HEK293T (cell line): ENCODE data around the gene RASAL3.

Source experiments
- ELF4 ChIP-seq: fragments of 450-650 bp; IDR thresholded peaks from 2 replicates; pipeline ENCODE4 v1.6.1; 2017; ENCODE audit warnings: antibody characterized with exemption
- FOXA1 ChIP-seq: fragments of 450-650 bp; IDR thresholded peaks from 2 replicates; pipeline ENCODE4 v1.6.1; 2016; ENCODE audit warnings: mild to moderate bottlenecking
- FOXK2 ChIP-seq: fragments of 450-650 bp; IDR thresholded peaks from 2 replicates; pipeline ENCODE4 v1.6.1; 2016; ENCODE audit warnings: mild to moderate bottlenecking
- LEF1 ChIP-seq: fragments of 450-650 bp; IDR thresholded peaks from 2 replicates; pipeline ENCODE4 v1.6.1; 2017; ENCODE audit warnings: mild to moderate bottlenecking, borderline replicate concordance
- NFRKB ChIP-seq: fragments of 450-650 bp; IDR thresholded peaks from 2 replicates; pipeline ENCODE4 v1.6.1; 2016; ENCODE audit warnings: mild to moderate bottlenecking, moderate library complexity
- ZNF384 ChIP-seq: fragments of 450-650 bp; IDR thresholded peaks from 2 replicates; pipeline ENCODE4 v1.6.1; 2016

DNA sequence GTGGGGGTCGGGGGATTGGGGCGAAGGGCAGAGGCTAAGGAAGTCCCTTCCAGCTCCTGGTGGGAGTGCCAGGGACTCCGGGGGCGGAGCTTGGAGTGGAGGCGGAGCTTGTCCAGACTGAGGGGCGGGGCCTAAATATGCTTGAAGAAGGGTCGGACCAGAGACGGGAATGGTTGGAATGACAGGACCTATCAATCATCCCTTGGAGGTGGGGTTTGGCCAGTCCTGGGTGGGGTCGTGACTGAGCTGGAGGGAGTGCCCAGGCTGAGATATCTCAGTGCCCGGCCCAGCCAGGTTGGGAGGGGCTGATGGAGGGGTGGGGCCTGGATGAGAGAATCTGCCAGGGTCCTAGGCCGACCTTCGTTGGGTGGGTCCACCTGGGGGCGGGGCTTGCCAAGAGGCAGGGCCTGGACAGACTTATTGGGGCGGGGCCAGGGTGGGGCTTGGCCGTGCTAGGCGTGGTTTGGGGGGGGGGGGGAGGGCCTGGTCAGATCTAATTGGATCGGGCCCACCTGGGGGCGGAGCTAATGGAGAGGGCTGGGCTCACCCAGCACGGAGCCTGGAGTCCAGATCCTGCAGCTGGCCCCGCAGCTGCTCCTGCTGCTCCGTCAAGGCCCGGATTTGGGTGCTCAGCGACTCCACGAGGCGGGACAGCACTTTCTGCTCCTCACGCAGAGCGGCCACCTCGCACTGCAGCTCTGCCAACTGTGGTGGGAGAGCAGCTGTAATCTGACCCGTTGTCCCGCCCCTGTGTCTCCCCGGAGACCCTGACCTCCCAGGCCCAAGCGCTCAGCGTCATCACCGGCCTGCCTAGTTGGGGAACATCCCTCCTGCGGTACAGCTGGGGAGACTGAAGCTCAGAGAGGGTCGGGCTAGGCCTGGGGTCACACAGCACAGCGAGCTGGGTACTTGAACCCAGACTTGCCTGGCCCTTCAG, 12.0 kb downstream of the RASAL3 start:
- TF ChIP-seq NFRKB = no peak
- no peak for TF ChIP-seq ELF4
- no peak for TF ChIP-seq FOXK2
- TF ChIP-seq FOXA1 = no peak
- TF ChIP-seq LEF1 = no peak
- TF ChIP-seq ZNF384 = no peak
